HG03432 (cell line): ENCODE data around the gene MIS18BP1.
"Not testable (repeated sequence)": the region's sequence is repeated elsewhere in the genome, so short reads cannot be mapped to it uniquely, and the experiment has no call there.

ENCODE experiments used
- ATAC-seq: cut with Tn5 transposase; IDR thresholded peaks from one replicate; pipeline ENCODE4 v1.9.1; 2021; ENCODE audit warnings: mild to moderate bottlenecking, moderate library complexity; ENCODE audit not compliant: unreplicated experiment

Gene MIS18BP1

GRCh38 chr14:45246691-45247090 lies 6.3 kb downstream of the MIS18BP1 start:
- ATAC-seq, result peak; percentile 40

- ATAC-seq, result no peak
Observed at GRCh38 chr14:45246151-45246550, 6.9 kb downstream of the MIS18BP1 start.

GRCh38 chr14:45242706-45243105 lies 10.3 kb downstream of the MIS18BP1 start:
- ATAC-seq, result no peak

- no peak for ATAC-seq
Observed at GRCh38 chr14:45238988-45239387, 14.0 kb downstream of the MIS18BP1 start.

GRCh38 chr14:45227566-45227965 lies 25.4 kb downstream of the MIS18BP1 start:
- no peak for ATAC-seq

GRCh38 chr14:45222485-45223262 lies 30.3 kb downstream of the MIS18BP1 start:
- ATAC-seq, result peak; percentile 67

GRCh38 chr14:45214341-45214740 lies 38.7 kb downstream of the MIS18BP1 start:
- ATAC-seq, result not testable (repeated sequence)

- ATAC-seq, result not testable (repeated sequence)
Observed at GRCh38 chr14:45213716-45214115, 39.3 kb downstream of the MIS18BP1 start.

GRCh38 chr14:45212231-45212630 lies 40.8 kb downstream of the MIS18BP1 start:
- no peak for ATAC-seq

- no peak for ATAC-seq
Observed at GRCh38 chr14:45211295-45211694, 41.7 kb downstream of the MIS18BP1 start.

GRCh38 chr14:45210159-45210558 lies 42.8 kb downstream of the MIS18BP1 start:
- ATAC-seq, result no peak

- no peak for ATAC-seq
Observed at GRCh38 chr14:45204241-45204640, 48.8 kb downstream of the MIS18BP1 start.

GRCh38 chr14:45201905-45202304 lies 51.1 kb downstream of the MIS18BP1 start:
- ATAC-seq, result peak; percentile 76

GRCh38 chr14:45199230-45199629 lies 53.8 kb downstream of the MIS18BP1 start:
- ATAC-seq, result no peak

- no peak for ATAC-seq
Observed at GRCh38 chr14:45198551-45198950, 54.5 kb downstream of the MIS18BP1 start.

- peak; percentile 43 for ATAC-seq
Observed at GRCh38 chr14:45194964-45195363, 58.0 kb downstream of the MIS18BP1 start.

GRCh38 chr14:45185100-45185814 lies 67.7 kb downstream of the MIS18BP1 start:
- no peak for ATAC-seq

- ATAC-seq, result no peak
Observed at GRCh38 chr14:45181806-45182205, 71.2 kb downstream of the MIS18BP1 start.

- no peak for ATAC-seq
Observed at GRCh38 chr14:45181329-45181728, 71.7 kb downstream of the MIS18BP1 start.

GRCh38 chr14:45177076-45177475 lies 75.9 kb downstream of the MIS18BP1 start:
- ATAC-seq, result no peak

GRCh38 chr14:45169906-45170305 lies 83.1 kb downstream of the MIS18BP1 start:
- ATAC-seq, result no peak

- peak; percentile 69 for ATAC-seq
Observed at GRCh38 chr14:45156067-45156466, 96.9 kb downstream of the MIS18BP1 start.
